RPMI8226 (cell line): ENCODE measurements around the gene TRHDE.
A peak's percentile ranks its signal among the peaks of the same experiment; 100 is the strongest.
"Not testable (repeated sequence)": the region's sequence is repeated elsewhere in the genome, so short reads cannot be mapped to it uniquely, and the experiment has no call there.

Source experiments
- DNase-seq: peaks from one replicate; pipeline ENCODE4 v3.0.0-alpha.2; 2015

The TRHDE gene

DNA sequence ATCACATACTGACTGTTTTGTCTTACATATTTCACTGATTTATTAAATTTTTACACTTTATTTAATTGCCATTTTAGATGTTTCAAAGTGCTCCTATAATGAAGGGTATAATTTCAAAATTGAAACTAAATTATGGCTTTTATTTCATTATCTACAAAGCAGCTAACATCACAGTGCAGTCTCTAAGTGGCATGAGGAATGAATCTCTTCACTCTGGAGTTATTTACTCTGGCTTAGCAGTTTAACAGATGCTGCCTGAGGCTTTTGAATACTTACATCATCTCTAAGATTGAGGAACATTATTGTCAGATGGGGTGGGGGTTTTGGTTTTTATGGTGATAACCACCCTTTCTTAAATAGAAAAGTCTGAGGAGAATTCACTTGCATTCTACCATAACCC lies 386.4 kb downstream of the TRHDE start:
- DNase-seq, result no peak

- DNase-seq, result not testable (repeated sequence)
Measured at GRCh38 chr12:72660174-72660573, 388.0 kb downstream of the TRHDE start.

DNA sequence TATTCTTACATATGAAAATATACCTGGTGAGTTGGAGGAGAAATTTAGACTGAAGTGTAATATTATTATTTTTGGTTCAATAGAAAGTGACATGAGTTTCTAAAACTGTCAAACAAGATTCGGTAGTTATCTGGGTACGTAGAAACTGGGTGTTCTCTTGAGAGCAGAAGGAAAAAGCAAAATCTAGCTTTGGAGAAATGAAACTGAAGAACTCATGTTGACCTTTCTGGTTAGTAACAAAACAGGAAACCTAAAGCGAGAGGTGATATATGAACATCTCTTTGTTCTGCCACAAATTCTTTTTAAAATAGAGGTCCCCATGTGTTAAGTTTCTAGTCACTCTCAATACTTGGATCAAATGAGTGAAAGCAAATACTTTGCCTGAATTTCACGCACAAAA lies 401.7 kb downstream of the TRHDE start:
- DNase-seq, result peak; percentile 26

DNA sequence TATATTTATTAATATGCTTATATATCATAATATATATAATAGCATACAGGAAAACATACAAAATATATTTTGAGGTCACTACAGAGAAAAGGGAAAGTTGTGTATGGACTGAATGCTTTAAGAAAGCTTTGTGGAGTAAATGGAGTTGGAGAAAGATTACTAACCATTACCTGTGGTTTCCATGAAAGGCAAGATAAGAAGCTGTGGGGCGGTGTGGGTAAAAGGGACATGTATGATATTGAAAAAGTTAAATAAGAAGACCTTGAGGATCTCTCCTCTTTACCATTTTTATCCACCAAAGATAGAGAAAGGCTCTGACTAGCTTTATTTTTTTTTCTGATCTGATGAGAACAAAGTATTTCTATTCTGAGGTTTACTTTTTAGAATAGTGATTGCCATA lies 404.4 kb downstream of the TRHDE start:
- DNase-seq, result no peak

- DNase-seq, result no peak
Measured at GRCh38 chr12:72677139-72677538, 405.0 kb downstream of the TRHDE start.

- DNase-seq, result no peak
Measured at GRCh38 chr12:72677846-72678245, 405.7 kb downstream of the TRHDE start.

DNA sequence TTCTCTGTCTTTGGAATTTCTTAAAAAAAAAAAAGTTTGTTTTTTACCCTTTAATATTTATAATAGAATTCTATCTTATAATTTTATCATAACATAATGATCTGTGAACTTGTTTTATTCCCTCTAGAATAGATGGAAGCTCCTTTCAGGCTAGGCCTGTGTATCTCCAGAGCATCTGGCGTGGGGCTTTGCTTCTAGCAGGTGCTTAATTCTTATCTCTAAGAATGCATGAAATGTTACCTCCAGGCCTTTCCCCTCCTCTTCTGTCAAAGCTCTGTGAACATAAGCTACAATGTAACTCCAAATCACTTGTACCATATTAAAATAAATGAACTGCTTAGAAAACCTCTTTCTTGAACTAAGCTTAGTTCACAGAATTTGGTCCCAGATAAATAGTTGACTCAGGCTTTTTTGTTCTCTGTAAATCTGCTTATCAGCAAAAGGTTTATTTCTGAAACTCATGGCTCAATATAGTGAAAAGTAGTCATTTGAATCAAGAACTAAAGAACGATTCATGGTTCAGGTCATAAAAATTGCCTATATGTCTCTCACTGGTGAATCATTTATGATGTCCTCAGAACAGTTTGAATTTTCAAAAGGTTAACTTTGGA lies 407.1 kb downstream of the TRHDE start:
- DNase-seq, result peak; percentile 6

DNA sequence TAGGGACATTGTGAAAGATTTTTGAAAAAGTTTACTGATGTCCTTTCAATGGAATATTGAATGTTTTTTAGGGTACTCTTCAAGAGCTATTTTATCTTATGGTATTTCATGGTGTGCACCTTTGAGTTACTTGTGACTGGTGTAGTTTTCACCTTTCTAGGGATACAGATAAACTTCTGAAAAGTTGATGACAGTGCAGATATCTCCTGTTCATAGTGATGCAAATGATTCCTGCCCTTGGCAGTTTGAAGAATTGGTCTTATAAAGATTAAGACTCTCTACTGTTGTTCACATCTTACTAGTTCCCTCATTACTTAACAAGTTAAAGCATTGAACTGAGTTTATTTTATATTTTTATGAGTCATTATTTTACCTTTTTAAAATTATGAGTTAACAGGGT lies 408.9 kb downstream of the TRHDE start:
- no peak for DNase-seq

GRCh38 chr12:72684491-72684890 lies 412.3 kb downstream of the TRHDE start:
- no peak for DNase-seq

DNA sequence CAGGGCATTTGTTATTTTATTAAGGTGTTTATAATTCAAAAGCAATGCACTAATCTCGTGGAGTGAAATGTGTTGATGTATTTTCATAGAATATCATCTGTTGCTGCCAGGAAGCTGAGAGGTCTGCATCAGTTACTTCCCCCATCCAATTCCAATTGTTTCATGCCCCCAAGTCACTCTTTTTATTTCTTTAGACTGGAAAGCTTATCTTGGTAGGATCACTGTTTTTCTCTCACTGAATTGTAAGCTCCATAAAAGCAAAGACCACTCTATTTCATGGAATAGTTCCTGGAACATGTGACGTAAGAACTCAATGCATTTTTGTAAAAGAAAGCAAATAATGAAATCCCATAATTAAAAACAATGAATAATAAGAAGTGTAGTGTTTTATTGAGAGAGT lies 420.2 kb downstream of the TRHDE start:
- no peak for DNase-seq

DNA sequence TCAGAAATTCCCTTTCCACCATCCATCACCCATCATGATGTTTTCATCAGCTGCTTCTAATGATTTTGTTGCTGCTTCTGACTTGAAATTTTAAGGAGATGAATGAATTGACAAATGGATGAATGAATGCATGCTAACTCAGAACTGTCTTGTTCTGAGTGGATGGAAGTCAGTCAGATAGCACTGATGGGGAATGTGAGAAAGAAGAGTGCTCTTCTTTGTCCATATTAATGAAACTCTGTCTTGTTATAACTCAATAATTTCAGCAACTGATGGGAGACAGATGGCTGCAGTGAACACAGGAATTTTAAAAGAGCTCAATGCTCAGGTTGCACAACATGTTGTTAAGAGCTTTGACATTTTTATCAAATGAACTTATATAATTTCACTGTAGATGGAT lies 422.0 kb downstream of the TRHDE start:
- DNase-seq, result no peak

DNA sequence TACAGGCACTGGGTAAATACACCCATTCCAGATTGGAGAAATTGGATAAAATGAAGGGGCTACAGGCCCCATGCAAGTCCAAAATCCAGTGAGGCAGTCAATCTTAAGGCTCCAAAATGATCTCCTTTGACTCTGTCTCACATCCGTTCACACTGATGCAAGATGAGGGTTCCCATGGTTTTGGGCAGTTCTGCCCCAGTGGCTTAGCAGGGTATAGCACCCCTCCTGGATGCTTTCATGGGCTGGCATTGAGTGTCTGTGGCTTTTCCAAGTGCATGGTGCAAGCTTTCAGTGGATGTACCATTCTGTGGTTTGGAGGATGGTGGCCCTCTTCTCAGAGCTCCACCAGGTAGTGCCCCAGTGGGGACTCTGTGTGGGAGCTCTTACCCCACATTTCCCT lies 427.2 kb downstream of the TRHDE start:
- no peak for DNase-seq

DNA sequence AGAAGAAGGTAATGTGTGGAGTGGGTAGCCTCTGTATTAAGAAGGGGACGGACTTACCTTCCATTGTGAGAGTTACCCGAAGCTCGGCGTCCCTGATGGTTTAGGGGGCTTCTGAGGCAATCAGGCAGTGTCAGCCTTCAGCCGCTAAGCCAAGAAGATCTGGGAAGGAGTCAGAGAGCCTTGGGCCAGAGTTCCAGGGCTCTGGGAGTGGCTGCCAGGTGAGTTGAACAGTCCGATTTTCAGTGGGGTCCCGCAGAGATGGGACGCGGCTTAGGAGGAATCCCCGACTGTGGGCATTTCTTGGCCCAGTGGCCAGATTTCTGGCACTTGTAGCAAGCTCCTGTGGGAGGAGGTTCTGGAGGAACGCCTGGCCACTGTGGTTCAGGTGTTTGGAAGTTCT lies 439.9 kb downstream of the TRHDE start:
- not testable (repeated sequence) for DNase-seq

GRCh38 chr12:72716221-72716620 lies 444.1 kb downstream of the TRHDE start:
- DNase-seq, result no peak

DNA sequence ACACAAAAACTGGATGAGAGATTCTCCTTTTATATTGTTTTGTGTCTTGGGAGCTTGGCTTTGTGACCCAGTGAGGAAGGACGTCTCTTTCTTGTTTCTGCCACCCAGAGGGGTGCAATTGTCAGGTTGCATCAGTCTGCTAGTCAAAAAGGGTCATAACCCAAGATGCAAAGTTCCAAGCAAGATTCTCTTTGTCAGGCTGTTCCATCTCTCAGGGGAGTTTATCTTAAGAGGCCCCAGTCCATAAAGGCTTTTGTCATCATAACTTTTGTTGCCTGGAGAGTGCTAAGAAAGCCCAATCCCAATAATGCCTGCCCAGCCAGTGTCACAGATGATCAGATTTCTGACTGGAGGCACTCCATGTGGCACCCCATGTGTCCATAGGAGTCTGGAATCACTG lies 444.9 kb downstream of the TRHDE start:
- DNase-seq, result no peak
